Gastroesophageal sphincter (tissue), 4 donors: Measurements from ENCODE around the gene CALHM1. TPM values are rescaled to one million over a fixed set of nuclear protein-coding genes. Genes with fewer than 3 reads are reported as not detected.
A peak's percentile ranks its signal among the peaks of the same experiment; 100 is the strongest.

Experiments used
- ATAC-seq: fragments of 150-250 bp; one replicate; pipeline ENCODE4 v1.9.1; 2016; ENCODE audit warnings: mild to moderate bottlenecking, moderate library complexity
- H3K27ac ChIP-seq, 4 donors: fragments of 200-600 bp; sonication (generic) in 3 of 4; 1 replicate in 3 of 4; 2 replicates in 1 of 4; pipeline ENCODE4 v1.5.1; 2016 to 2019
- H3K27me3 ChIP-seq: fragments of 200-600 bp; sonication (generic); one replicate; pipeline ENCODE4 v1.5.1; 2019
- H3K36me3 ChIP-seq, 2 donors: fragments of 200-600 bp; sonication (generic); one replicate each; pipeline ENCODE4 v1.5.1; 2019; ENCODE audit warnings: control low read depth in 1 of 2
- H3K4me1 ChIP-seq, 3 donors: fragments of 200-600 bp; sonication (generic); 1 replicate in 2 of 3; 2 replicates in 1 of 3; pipeline ENCODE4 v1.5.1; 2016 to 2019; ENCODE audit warnings: control low read depth in 2 of 3
- H3K4me3 ChIP-seq, 2 donors: fragments of 200-600 bp; sonication (generic); one replicate each; pipeline ENCODE4 v1.5.1; 2019; ENCODE audit warnings: mild to moderate bottlenecking in 1 of 2, moderate library complexity in 1 of 2
- H3K9me3 ChIP-seq, 3 donors: fragments of 200-600 bp; sonication (generic); one replicate each; pipeline ENCODE4 v1.5.1; 2017 to 2019; ENCODE audit warnings: control low read depth in 2 of 3
- EP300 ChIP-seq: sonication (generic); formaldehyde crosslinking; IDR thresholded peaks from one replicate; pipeline ENCODE4 v1.6.1; 2017; ENCODE audit warnings: antibody characterized with exemption, mild to moderate bottlenecking
- POLR2A ChIP-seq, 2 donors: fragments of 450-650 bp; IDR thresholded peaks; one replicate each; pipeline ENCODE4 v1.6.1; 2017; ENCODE audit warnings: antibody characterized with exemption in 2 of 2, mild to moderate bottlenecking in 2 of 2, moderate library complexity in 1 of 2
- POLR2AphosphoS5 ChIP-seq: sonication (generic); formaldehyde crosslinking; IDR thresholded peaks from one replicate; pipeline ENCODE4 v1.6.1; 2017; ENCODE audit warnings: antibody characterized with exemption
- WGBS, 2 donors: methylation state at CpG; one replicate each; pipeline ENCODE4 v1.1.5; 2018; ENCODE audit warnings: low coverage in 1 of 2; 5-methylcytosine and 5-hydroxymethylcytosine counted together
- total RNA-seq, 4 donors: library from RNA; depleted of rRNA; stranded (reverse); fragments of >200 nt; gene quantifications; one replicate each; pipeline ENCODE4 v1.1.0, GENCODE V29; 2016
- TF ChIP-seq, protein P1 (sequence below), 4 experiments: fragments of 200-600 bp in 2 of 4; fragments of 450-650 bp in 2 of 4; sonication (generic) in 1 of 4; IDR thresholded peaks; one replicate each; pipeline ENCODE4 v1.5.1; 2017 to 2019; ENCODE audit warnings: antibody characterized with exemption in 4 of 4, mild to moderate bottlenecking in 2 of 4, moderate library complexity in 2 of 4

Gene CALHM1
- total RNA-seq, 4 donors from 2014 or later: not detected

DNA sequence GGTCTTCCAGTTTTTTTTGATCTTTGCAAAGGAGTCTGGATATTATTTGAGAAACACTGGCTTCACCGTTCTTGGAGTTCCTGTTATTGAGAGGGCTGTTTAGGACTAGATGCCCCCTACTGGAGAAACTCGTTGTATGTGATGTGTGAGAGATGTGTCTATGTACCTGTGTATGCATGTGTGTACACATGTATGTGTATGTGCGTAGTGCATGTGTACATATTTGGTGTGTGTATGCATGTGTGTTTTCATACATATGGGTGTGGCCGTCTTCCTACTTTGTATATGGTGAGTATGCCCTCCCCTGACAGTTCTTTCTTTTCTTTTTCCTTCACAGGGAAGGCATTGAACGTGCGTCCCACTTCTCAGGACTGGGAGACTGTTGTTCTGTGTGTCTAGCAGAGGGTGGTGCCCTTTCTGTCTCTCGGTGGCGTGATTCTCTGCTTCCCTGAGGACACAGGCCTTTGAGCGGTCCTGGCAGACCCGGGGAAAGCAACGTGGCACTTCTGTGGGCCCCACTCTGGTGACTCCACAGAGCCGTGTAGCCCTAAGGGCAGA lies 23.4 kb upstream of the CALHM1 start:
- Histone ChIP-seq H3K27ac (no peak overlapping the region), H3K36me3 (no peaks in the 10 kb centered on the region), H3K9me3 (no peaks in the 10 kb centered on the region), H3K27me3 (peaks cover 11% of the 10 kb centered on the region), H3K4me3 (no peak overlapping the region), H3K4me1 (peaks cover 0 to 23% (median 0%) of the 10 kb centered on the region in 3 donors)
- 33 to 42% methylated on average over 2 to 6 of the region's 12 CpGs for WGBS, 2 donors
- ATAC-seq: peak; percentile 48
- TF ChIP-seq, protein P1, sequence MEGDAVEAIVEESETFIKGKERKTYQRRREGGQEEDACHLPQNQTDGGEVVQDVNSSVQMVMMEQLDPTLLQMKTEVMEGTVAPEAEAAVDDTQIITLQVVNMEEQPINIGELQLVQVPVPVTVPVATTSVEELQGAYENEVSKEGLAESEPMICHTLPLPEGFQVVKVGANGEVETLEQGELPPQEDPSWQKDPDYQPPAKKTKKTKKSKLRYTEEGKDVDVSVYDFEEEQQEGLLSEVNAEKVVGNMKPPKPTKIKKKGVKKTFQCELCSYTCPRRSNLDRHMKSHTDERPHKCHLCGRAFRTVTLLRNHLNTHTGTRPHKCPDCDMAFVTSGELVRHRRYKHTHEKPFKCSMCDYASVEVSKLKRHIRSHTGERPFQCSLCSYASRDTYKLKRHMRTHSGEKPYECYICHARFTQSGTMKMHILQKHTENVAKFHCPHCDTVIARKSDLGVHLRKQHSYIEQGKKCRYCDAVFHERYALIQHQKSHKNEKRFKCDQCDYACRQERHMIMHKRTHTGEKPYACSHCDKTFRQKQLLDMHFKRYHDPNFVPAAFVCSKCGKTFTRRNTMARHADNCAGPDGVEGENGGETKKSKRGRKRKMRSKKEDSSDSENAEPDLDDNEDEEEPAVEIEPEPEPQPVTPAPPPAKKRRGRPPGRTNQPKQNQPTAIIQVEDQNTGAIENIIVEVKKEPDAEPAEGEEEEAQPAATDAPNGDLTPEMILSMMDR (IDR thresholded peaks at IDR 0.05): peak in 3 of 4 experiments; percentile 63 to 68 (median 66)
- TF ChIP-seq POLR2AphosphoS5: no peak

DNA sequence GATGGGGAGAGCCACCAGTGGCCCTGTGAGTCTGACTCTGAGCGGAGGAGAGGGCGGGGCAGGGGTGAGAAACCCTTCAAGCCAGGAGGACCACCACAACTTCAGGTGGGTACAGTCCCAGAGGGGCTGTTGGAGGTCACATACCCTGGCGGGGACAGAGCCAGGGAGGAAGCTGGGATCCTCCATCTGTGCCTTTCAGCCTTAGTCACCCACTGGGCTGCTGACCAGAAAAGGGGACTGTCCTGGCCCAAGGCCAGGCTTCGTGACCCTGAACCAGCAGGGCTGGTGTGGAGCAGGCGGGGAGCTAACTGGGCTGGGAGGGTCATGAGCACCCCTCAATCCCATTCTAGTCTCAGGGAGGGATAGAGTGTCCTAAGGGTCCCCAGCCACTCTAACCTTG lies 21.8 kb upstream of the CALHM1 start:
- 80 to 90% methylated on average over 1 to 2 of the region's 5 CpGs for WGBS, 2 donors
- Histone ChIP-seq H3K9me3 (no peaks in the 10 kb centered on the region), H3K4me3 (no peak overlapping the region), H3K27me3 (peaks cover 22% of the 10 kb centered on the region), H3K36me3 (no peaks in the 10 kb centered on the region), H3K27ac (no peak overlapping the region), H3K4me1 (peaks cover 0 to 17% (median 0%) of the 10 kb centered on the region in 3 donors)
- TF ChIP-seq EP300 (no peak), POLR2A (IDR thresholded peaks at IDR 0.05) (no peak), POLR2AphosphoS5 (no peak)
- TF ChIP-seq, protein P1 (IDR thresholded peaks at IDR 0.05): no peak
- ATAC-seq: no peak

DNA sequence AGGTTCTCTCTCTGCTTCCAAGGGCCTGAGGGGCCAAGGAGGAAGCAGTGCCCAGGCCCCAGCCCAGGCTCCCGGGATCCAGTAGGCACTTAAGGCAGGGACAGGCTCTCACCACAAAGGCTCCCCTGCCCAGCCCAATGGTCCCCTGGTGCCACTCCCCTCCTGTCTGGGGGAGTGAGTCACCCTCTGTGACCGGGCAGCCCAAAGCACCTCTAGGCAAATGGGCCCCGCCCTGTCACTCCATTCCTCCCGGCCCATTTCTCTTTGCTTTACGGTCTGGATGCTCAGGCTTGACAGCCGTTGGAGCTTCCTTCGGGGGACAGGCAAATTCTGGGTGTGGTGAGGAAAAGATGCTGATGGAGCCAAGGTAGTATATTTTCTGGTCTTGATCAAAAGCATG lies 20.4 kb upstream of the CALHM1 start, which contains the start of gene CALHM3:
CALHM3 (minus strand) TSS at position 106 of the 400 bp plus-strand sequence. CDS start 208 bp downstream, outside the sequence.
- Histone ChIP-seq H3K4me3 (no peak within 1 kb of the TSS), H3K4me1 (peaks cover 0 to 15% (median 0%) of the 10 kb centered on the region in 3 donors), H3K9me3 (no peaks in the 10 kb centered on the region), H3K27ac (no peak within 1 kb of the TSS), H3K27me3 (peaks cover 22% of the 10 kb centered on the region), H3K36me3 (no peaks in the 10 kb centered on the region)
- TF ChIP-seq POLR2A (IDR thresholded peaks at IDR 0.05): no peak
- no peak for TF ChIP-seq POLR2AphosphoS5
- no peak for TF ChIP-seq EP300
- TF ChIP-seq, protein P1 (IDR thresholded peaks at IDR 0.05): no peak
- ATAC-seq: no peak
- WGBS, 2 donors: 79% methylated on average over 4 of the region's 7 CpGs; no CpG with 5 or more reads in 1 of the 2 donors

DNA sequence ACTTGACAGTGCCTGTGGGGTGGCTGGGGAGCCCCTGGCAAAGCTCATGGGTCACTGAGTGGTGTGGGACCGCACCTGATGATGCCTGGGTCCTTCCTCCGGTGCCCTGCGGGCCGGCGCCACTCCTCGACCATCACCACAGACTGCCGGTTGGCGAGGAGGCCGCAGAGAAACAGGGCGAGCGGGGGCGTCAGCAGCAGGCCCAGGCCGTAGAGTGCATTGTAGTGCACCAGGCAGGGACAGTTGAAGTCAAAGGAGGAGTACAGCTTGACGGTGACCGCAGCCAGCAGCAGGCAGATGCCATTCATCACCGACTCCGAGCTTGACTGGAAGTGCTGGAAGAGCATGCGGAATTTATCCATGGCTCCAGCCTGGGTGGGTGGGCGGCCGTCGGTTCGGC lies 20.0 kb upstream of the CALHM1 start:
- Histone ChIP-seq H3K4me3 (no peak overlapping the region), H3K9me3 (no peaks in the 10 kb centered on the region), H3K4me1 (peaks cover 0 to 15% (median 0%) of the 10 kb centered on the region in 3 donors), H3K36me3 (no peaks in the 10 kb centered on the region), H3K27me3 (peaks cover 22% of the 10 kb centered on the region), H3K27ac (no peak overlapping the region)
- 93% methylated on average over 3 of the region's 22 CpGs; no CpG with 5 or more reads in 1 of the 2 donors for WGBS, 2 donors
- no peak for TF ChIP-seq POLR2AphosphoS5
- no peak for TF ChIP-seq EP300
- no peak for ATAC-seq

DNA sequence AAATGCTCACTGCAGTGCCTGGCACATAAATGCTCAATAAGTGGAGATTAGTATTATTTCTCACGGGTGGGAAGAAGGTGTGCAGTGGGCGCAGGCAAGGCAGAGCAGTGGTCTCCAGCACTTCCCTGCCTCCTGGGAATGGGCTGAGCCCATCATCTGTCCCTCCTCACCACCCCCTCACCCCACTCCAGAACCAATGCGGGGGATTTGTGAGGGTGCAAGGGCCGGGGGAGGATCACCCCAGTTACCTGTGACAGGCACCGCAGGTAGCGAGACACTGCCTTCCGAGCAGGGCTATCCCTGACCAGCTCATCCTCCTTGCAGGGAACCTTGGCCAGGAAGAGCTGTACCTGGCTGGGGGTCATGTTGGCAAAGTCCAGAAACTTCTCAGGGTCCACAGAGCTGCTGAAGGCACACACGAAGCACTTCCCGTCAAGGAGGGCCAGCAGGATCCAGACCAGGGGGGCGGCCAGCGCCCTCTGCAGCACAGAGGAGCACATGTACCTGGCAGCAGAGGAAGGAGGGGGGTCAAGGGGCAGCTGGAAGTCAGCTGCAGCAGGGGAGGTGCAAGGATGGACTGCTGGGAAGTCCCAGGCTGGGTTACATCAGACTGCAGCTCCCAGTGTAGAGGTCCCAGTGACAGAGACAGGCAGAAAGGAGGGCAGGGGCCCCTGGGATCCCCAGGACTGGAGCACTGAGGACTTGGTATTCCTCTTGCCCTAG lies 17.5 kb upstream of the CALHM1 start:
- no CpG with 5 or more reads among the region's 11 CpGs for WGBS, 2 donors
- Histone ChIP-seq H3K27ac (no peak overlapping the region), H3K27me3 (peaks cover 26% of the 10 kb centered on the region), H3K36me3 (no peaks in the 10 kb centered on the region), H3K9me3 (no peaks in the 10 kb centered on the region), H3K4me1 (peaks cover 0 to 18% (median 4%) of the 10 kb centered on the region in 3 donors), H3K4me3 (no peak overlapping the region)
- no peak for ATAC-seq
- TF ChIP-seq POLR2AphosphoS5 (no peak), EP300 (no peak), POLR2A (IDR thresholded peaks at IDR 0.05) (no peak)
- TF ChIP-seq, protein P1 (IDR thresholded peaks at IDR 0.05): no peak
